HG02852 (cell line): ENCODE results near the gene TNFRSF12A.

Experiments used
- ATAC-seq: cut with Tn5 transposase; IDR thresholded peaks from one replicate; pipeline ENCODE4 v1.9.1; 2021; ENCODE audit warnings: mild to moderate bottlenecking, moderate library complexity; ENCODE audit not compliant: unreplicated experiment

The TNFRSF12A gene

GRCh38 chr16:2985893-2986355, 34.2 kb upstream of the TNFRSF12A start:
- ATAC-seq = no peak

GRCh38 chr16:2986623-2987188, 33.5 kb upstream of the TNFRSF12A start:
- no peak for ATAC-seq

GRCh38 chr16:2987286-2987685, 32.9 kb upstream of the TNFRSF12A start:
- no peak for ATAC-seq

GRCh38 chr16:2987833-2988232, 32.3 kb upstream of the TNFRSF12A start:
- no peak for ATAC-seq

- no peak for ATAC-seq
These were observed 31.5 kb upstream of the TNFRSF12A start for GRCh38 chr16:2988590-2989099.

- ATAC-seq = no peak
These were observed 29.3 kb upstream of the TNFRSF12A start for GRCh38 chr16:2990891-2991290.

- no peak for ATAC-seq
These were observed 28.5 kb upstream of the TNFRSF12A start for GRCh38 chr16:2991566-2992261.

- ATAC-seq = no peak
These were observed 27.6 kb upstream of the TNFRSF12A start for GRCh38 chr16:2992383-2993081.

GRCh38 chr16:2996298-2996697, 23.9 kb upstream of the TNFRSF12A start:
- no peak for ATAC-seq

GRCh38 chr16:2999929-3000328, 20.2 kb upstream of the TNFRSF12A start:
- no peak for ATAC-seq

- no peak for ATAC-seq
These were observed 19.6 kb upstream of the TNFRSF12A start for GRCh38 chr16:3000540-3000939.

GRCh38 chr16:3001316-3001715, 18.9 kb upstream of the TNFRSF12A start:
- ATAC-seq = no peak

- peak; percentile 97 for ATAC-seq
These were observed 16.4 kb upstream of the TNFRSF12A start for GRCh38 chr16:3003582-3004270.

- ATAC-seq = peak; percentile 9
These were observed 15.8 kb upstream of the TNFRSF12A start for GRCh38 chr16:3004319-3004718.

GRCh38 chr16:3004781-3005284, 15.3 kb upstream of the TNFRSF12A start:
- no peak for ATAC-seq

GRCh38 chr16:3007059-3007956, 12.9 kb upstream of the TNFRSF12A start:
- no peak for ATAC-seq

GRCh38 chr16:3007957-3008689, 12.0 kb upstream of the TNFRSF12A start:
- no peak for ATAC-seq

- ATAC-seq = no peak
These were observed 11.5 kb upstream of the TNFRSF12A start for GRCh38 chr16:3008690-3009037.

- no peak for ATAC-seq
These were observed 10.4 kb upstream of the TNFRSF12A start for GRCh38 chr16:3009568-3010390.
